K562 (cell line): ENCODE measurements around the gene IGFBP7. TPM values are rescaled to one million over a fixed set of nuclear protein-coding genes. Genes with fewer than 3 reads are reported as not detected.

Source experiments
- ATAC-seq: fragments of 200-7000 bp; cut with Tn5 transposase; 3 replicates; pipeline ENCODE4 v1.9.1; 2020; ENCODE audit warnings: moderate library complexity
- BruUV-seq: library from RNA; stranded (reverse); fragments of 400-500 nt; replicated peaks from 2 replicates; lab custom pipeline; 2021; lab: Mats Ljungman, UMichigan
- CTCF ChIA-PET: fragments of 300-600 bp; formaldehyde crosslinking; extraction: SDS; loops from one replicate; lab custom pipeline; 2021; ENCODE audit warnings: low intra/inter-chr PET ratio; lab: Yijun Ruan, JAX
- POLR2A ChIA-PET: fragments of 300-600, 350-650 bp; sonication (Branson Sonifier 250); formaldehyde crosslinking; extraction: SDS; loops from one replicate; lab custom pipeline; 2021; ENCODE audit warnings: antibody characterized with exemption, inconsistent platforms; lab: Yijun Ruan, JAX
- DNase-seq, 4 experiments: peaks; one replicate each; pipeline versions ENCODE4 v3.0.0 to v3.0.0-alpha.2; 2011 to 2018; ENCODE audit warnings: low spot score in 3 of 4, mixed read lengths in 3 of 4; ENCODE audit errors: extremely low read depth in 1 of 4
- FAIRE-seq: peaks from 2 replicates; lab custom pipeline; 2011; peaks lifted over from hg19 to GRCh38; lab: Jason Lieb, UNC
- H2AFZ ChIP-seq: 2 replicates; pipeline ENCODE4 v1.6.0; 2011; ENCODE audit warnings: low read depth, low read length, control low read depth, inconsistent platforms
- H3K27ac ChIP-seq: fragments of 200-600 bp; 3 replicates; pipeline ENCODE4 v1.8.0; 2011; ENCODE audit warnings: low read depth, mild to moderate bottlenecking, control low read depth, inconsistent platforms, low read length, moderate library complexity, mixed read lengths; ENCODE audit errors: extremely low read depth
- H3K27me3 ChIP-seq, 2 experiments: fragments of 300-600 bp in 1 of 2; 2 replicates in 1 of 2; 3 replicates in 1 of 2; pipeline versions ENCODE4 v1.6.0 to v1.8.0; 2011; ENCODE audit warnings: inconsistent platforms in 2 of 2, low read length in 2 of 2, mild to moderate bottlenecking in 1 of 2, mixed read lengths in 1 of 2, moderate library complexity in 1 of 2; ENCODE audit not compliant: control insufficient read depth in 2 of 2, insufficient read depth in 2 of 2
- H3K36me3 ChIP-seq: fragments of 300-600 bp; 3 replicates; pipeline ENCODE4 v1.8.0; 2011; ENCODE audit warnings: mild to moderate bottlenecking, low read length, inconsistent platforms; ENCODE audit not compliant: control insufficient read depth, insufficient read depth
- H3K4me1 ChIP-seq, 2 experiments: fragments of 200-600 bp in 1 of 2; replicated peaks in 1 of 2; 2 replicates in 1 of 2; 3 replicates in 1 of 2; pipeline versions ENCODE4 v1.5.1 to v1.8.0; 2011; ENCODE audit warnings: inconsistent platforms in 2 of 2, low read length in 2 of 2, mild to moderate bottlenecking in 1 of 2, mixed read lengths in 1 of 2, moderate library complexity in 1 of 2; ENCODE audit not compliant: control insufficient read depth in 2 of 2, insufficient read depth in 2 of 2
- H3K4me2 ChIP-seq: 2 replicates; pipeline ENCODE4 v1.6.1; 2011; ENCODE audit warnings: low read length, control low read depth, inconsistent platforms, mixed read lengths; ENCODE audit not compliant: insufficient read depth
- H3K4me3 ChIP-seq: fragments of 200-600 bp; sonication (generic), shearing (Covaris generic); 2 replicates; pipeline ENCODE4 v1.5.1; 2016; ENCODE audit warnings: control low read depth, inconsistent platforms
- H3K79me2 ChIP-seq: fragments of 200-600 bp; 3 replicates; pipeline ENCODE4 v1.8.0; 2011; ENCODE audit warnings: low read length, inconsistent platforms; ENCODE audit not compliant: control insufficient read depth, insufficient read depth
- H3K9ac ChIP-seq, 2 experiments: 2 replicates each; pipeline versions ENCODE4 v1.6.0 to v1.6.1; 2011; ENCODE audit warnings: low read depth in 2 of 2, low read length in 2 of 2, control low read depth in 1 of 2, inconsistent platforms in 1 of 2, mild to moderate bottlenecking in 1 of 2, mixed read lengths in 1 of 2; ENCODE audit not compliant: insufficient read depth in 1 of 2
- H3K9me1 ChIP-seq: one replicate; pipeline ENCODE4 v1.6.0; 2011; ENCODE audit warnings: inconsistent platforms, mild to moderate bottlenecking, low read length, moderate library complexity; ENCODE audit not compliant: control insufficient read depth, insufficient read depth
- H3K9me3 ChIP-seq: replicated peaks from 2 replicates; pipeline ENCODE4 v1.5.1; 2011; ENCODE audit warnings: low read depth, low read length, inconsistent platforms; ENCODE audit not compliant: control insufficient read depth, insufficient read depth
- H4K20me1 ChIP-seq: replicated peaks from 2 replicates; pipeline ENCODE4 v1.6.1; 2011; ENCODE audit warnings: low read length, inconsistent platforms, mixed read lengths; ENCODE audit not compliant: control insufficient read depth, insufficient read depth
- BDP1 ChIP-seq: IDR thresholded peaks from 3 replicates; pipeline ENCODE4 v1.6.1; 2011; ENCODE audit not compliant: insufficient read length, insufficient read depth
- HLTF ChIP-seq: fragments of 450-650 bp; IDR thresholded peaks from 2 replicates; pipeline ENCODE4 v1.6.1; 2016
- LARP7 ChIP-seq: fragments of 450-650 bp; IDR thresholded peaks from 2 replicates; pipeline ENCODE4 v1.6.1; 2016
- MAZ ChIP-seq, 2 experiments: fragments of 450-650 bp in 1 of 2; sonication (generic) in 1 of 2; formaldehyde crosslinking; IDR thresholded peaks in 1 of 2; conservative IDR thresholded peaks in 1 of 2; 2 replicates each; pipeline versions ENCODE4 v1.4.0 to v1.5.0; 2020; ENCODE audit warnings: mild to moderate bottlenecking in 1 of 2, missing genetic modification reagents in 1 of 2
- MBD1 ChIP-seq: fragments of 250-450 bp; sonication (Bioruptor Pico); IDR thresholded peaks from 2 replicates; pipeline ENCODE4 v1.8.0; 2022; ENCODE audit warnings: inconsistent platforms
- MYBL2 ChIP-seq, 2 experiments: fragments of 450-650 bp in 1 of 2; sonication (generic) in 1 of 2; formaldehyde crosslinking in 1 of 2; IDR thresholded peaks; 2 replicates each; pipeline versions ENCODE4 v1.6.1 to v1.8.1; 2017 to 2022; ENCODE audit warnings: borderline replicate concordance in 1 of 2, inconsistent platforms in 1 of 2, low read depth in 1 of 2, mild to moderate bottlenecking in 1 of 2, missing genetic modification reagents in 1 of 2, moderate library complexity in 1 of 2
- NCOA2 ChIP-seq, 2 experiments: fragments of 450-650 bp; IDR thresholded peaks; 2 replicates each; pipeline ENCODE4 v1.6.1; 2018; ENCODE audit warnings: mild to moderate bottlenecking in 2 of 2, moderate library complexity in 1 of 2; ENCODE audit not compliant: partially characterized antibody in 2 of 2
- PHB2 ChIP-seq: fragments of 450-650 bp; IDR thresholded peaks from 2 replicates; pipeline ENCODE4 v1.6.1; 2017; ENCODE audit warnings: low read depth
- POLR2A ChIP-seq: fragments of 450-650 bp; conservative IDR thresholded peaks from 2 replicates; pipeline ENCODE4 v1.6.1; 2016
- TCFL5 ChIP-seq: fragments of 250-450 bp; sonication (Bioruptor Pico); conservative IDR thresholded peaks from 2 replicates; pipeline ENCODE4 v1.6.1; 2021; ENCODE audit warnings: mild to moderate bottlenecking, moderate library complexity, matching md5 sums
- TGIF2 ChIP-seq: sonication (generic); formaldehyde crosslinking; IDR thresholded peaks from 2 replicates; pipeline ENCODE4 v1.8.1; 2022; ENCODE audit warnings: mild to moderate bottlenecking, missing genetic modification reagents, moderate library complexity
- ZKSCAN8 ChIP-seq: fragments of 200-800 bp; sonication (Bioruptor generic); IDR thresholded peaks from 2 replicates; pipeline ENCODE4 v1.6.1; 2016; ENCODE audit warnings: missing genetic modification characterization, missing compliant biosample characterization
- ZNF282 ChIP-seq: sonication (generic); formaldehyde crosslinking; IDR thresholded peaks from 2 replicates; pipeline ENCODE4 v1.8.1; 2023; ENCODE audit warnings: missing genetic modification reagents
- ZNF436 ChIP-seq: fragments of 250-450, 450-650 bp; sonication (Bioruptor Pico); formaldehyde crosslinking; IDR thresholded peaks from 2 replicates; pipeline ENCODE4 v1.7.0; 2020; ENCODE audit warnings: mild to moderate bottlenecking
- ZNF507 ChIP-seq: conservative IDR thresholded peaks from 2 replicates; pipeline ENCODE4 v1.6.1; 2017; ENCODE audit warnings: missing genetic modification characterization, missing compliant biosample characterization
- WGBS: fragments of 100-300 bp; shearing (Covaris generic); methylation state at CpG from one replicate; pipeline ENCODE4 v1.1.6; 2016; ENCODE audit warnings: low coverage, mixed read lengths; ENCODE audit not compliant: insufficient coverage; ENCODE audit errors: missing lambda C conversion rate; 5-methylcytosine and 5-hydroxymethylcytosine counted together
- in situ Hi-C: fragments of 300-500 bp; cut with MboI; formaldehyde crosslinking; loops from 4 replicates; pipeline ENCODE4 v1.15.0; 2018; ENCODE audit warnings: inconsistent platforms, mixed read lengths
- intact Hi-C: fragments of 100-400 bp; cut with micrococcal nuclease; formaldehyde crosslinking; loops from 2 replicates; pipeline ENCODE4 v1.14.2; 2022
- polyA plus RNA-seq, 8 experiments: library from polyadenylated mRNA; depleted of rRNA in 4 of 8; stranded (reverse) in 5 of 8; unstranded in 3 of 8; fragments of >200 nt; fragmentation: Nextera tagmentation in 2 of 8; fragmentation: Illumina TruSeq in 1 of 8; extraction: Ambion mirVana in 2 of 8; extraction: Trizol in 1 of 8; gene quantifications; 2 replicates each; pipeline versions ENCODE4 v1.2.1 to v1.2.3, GENCODE V29; 2011 to 2014; ENCODE audit warnings: inconsistent platforms in 1 of 8, missing spikeins in 1 of 8
- total RNA-seq, 7 experiments: library from RNA; depleted of rRNA in 6 of 7; stranded (reverse); fragments of >200 nt in 6 of 7; fragmentation: Illumina TruSeq in 2 of 7; extraction: Trizol in 2 of 7; gene quantifications; 2 replicates each; pipeline versions ENCODE4 v1.2.1 to v1.2.3, GENCODE V29; 2011 to 2021; ENCODE audit warnings: low replicate concordance in 1 of 7

IGFBP7 gene
- total and polyA plus RNA-seq, 9 of the 15 experiments (the other 6 are each of a cell fraction or from before 2014, with no cell fraction given) = 0.27 to 0.49 (median 0.29) TPM; not detected in 6

GRCh38 chr4:57034520-57034919 is 75.7 kb downstream of the IGFBP7 start:
- H3K9ac ChIP-seq = no peak overlapping the region
- ATAC-seq (no peak), FAIRE-seq (no peak)
- TF ChIP-seq ZNF507 (tag) = no peak
- TF ChIP-seq ZKSCAN8 (CRISPR knock-in tag) = no peak
- no peak for TF ChIP-seq PHB2
- no peak for TF ChIP-seq POLR2A
- no peak for TF ChIP-seq ZNF436
- TF ChIP-seq TCFL5 (CRISPR knock-in tag) = no peak
- no peak for TF ChIP-seq MBD1
- TF ChIP-seq LARP7 = no peak
- no peak for TF ChIP-seq TGIF2 (CRISPR knock-in tag)
- TF ChIP-seq ZNF282 (CRISPR knock-in tag) = no peak
- TF ChIP-seq BDP1 = no peak
- TF ChIP-seq MYBL2 (IDR thresholded peaks at IDR 0.05; ENCODE audit: low read depth) = no peak
- no peak for TF ChIP-seq MYBL2 (CRISPR knock-in tag; IDR thresholded peaks at IDR 0.05; ENCODE audit: borderline replicate concordance)
- no peak for TF ChIP-seq HLTF
- TF ChIP-seq MAZ (CRISPR knock-in tag; conservative IDR thresholded peaks at IDR 0.05 in 1 of 2, IDR thresholded peaks at IDR 0.05 in 1 of 2) = no peak
- TF ChIP-seq NCOA2 (IDR thresholded peaks at IDR 0.05; ENCODE audit: partially characterized antibody in 2 of 2) = no peak
- TF ChIP-seq, all 486 proteins: peak for 0
- WGBS = 55% methylated on average over 3 of the region's 3 CpGs
- H3K4me3 ChIP-seq = no peak overlapping the region
- no peak overlapping the region for H3K4me2 ChIP-seq
- POLR2A ChIA-PET = no interaction called here
- no peaks in the 10 kb centered on the region for H3K9me3 ChIP-seq
- H3K79me2 ChIP-seq = no peaks in the 10 kb centered on the region
- in situ Hi-C loops = no loop called here
- no TSS peak for BruUV-seq
- intact Hi-C loops = no loop called here
- no peak overlapping the region for H3K27ac ChIP-seq
- no peaks in the 10 kb centered on the region for H3K4me1 ChIP-seq
- no peaks in the 10 kb centered on the region for H4K20me1 ChIP-seq
- H3K36me3 ChIP-seq = peaks cover 24% of the 10 kb centered on the region; the same call in 2 of the 3 replicates
- peaks cover 0 to 3% of the 10 kb centered on the region in 2 experiments; a peak in 1 of 5 replicates for H3K27me3 ChIP-seq
- no peak for DNase-seq
- no peak overlapping the region for H2AFZ ChIP-seq
- H3K9me1 ChIP-seq = no peaks in the 10 kb centered on the region
- CTCF ChIA-PET = no interaction called here
